ENCODE results near the gene SLC49A3. TPM values are rescaled to one million over a fixed set of nuclear protein-coding genes. Genes with fewer than 3 reads are reported as not detected.

SLC49A3 gene
- total and polyA plus RNA-seq, 2 of the 8 experiments (the other 6 are each of a cell fraction or from before 2014, with no cell fraction given), result 5.0 to 8.8 TPM

DNA sequence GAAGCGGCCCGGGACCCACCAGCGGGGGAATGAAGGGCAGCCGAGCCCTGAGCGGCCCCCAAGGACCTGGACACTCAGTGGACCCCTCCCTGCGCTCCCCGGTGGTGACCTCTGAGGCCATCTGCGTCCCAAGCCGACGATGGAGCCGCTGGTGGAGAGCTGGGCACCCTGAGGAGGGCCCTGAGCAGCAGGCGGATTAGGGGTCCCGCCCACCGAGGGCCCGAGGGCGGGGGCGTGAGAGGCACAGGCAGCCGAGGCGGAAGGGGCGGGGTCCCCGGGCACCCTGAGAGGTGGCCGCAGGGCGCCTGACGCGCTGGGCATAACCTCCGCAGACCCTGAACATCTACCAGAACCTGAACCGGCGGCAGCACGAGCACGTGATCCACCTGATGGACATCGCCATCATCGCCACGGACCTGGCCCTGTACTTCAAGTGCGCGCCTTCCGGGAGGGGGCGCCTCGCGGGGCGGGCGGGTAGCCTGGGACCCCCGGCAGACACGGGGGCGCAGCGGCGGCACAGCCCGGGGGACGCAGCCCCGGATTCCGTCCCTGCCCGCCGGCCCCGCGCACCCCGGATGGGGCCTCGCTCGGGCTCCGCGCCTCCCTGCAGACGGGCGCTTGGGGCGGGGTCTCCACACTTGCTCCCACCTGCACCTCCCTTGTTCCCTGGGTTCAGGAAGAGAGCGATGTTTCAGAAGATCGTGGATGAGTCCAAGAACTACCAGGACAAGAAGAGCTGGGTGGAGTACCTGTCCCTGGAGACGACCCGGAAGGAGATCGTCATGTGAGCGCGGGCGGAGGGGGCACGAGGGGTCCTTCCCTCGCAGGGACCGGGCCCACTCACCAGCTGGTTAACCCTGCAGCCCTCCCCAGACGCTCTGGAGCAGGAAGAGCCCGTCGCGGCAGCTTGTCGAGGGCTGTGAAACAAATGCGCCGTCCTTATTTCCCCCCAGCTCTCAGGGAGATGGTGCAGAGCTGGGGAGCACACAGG lies 25.2 kb downstream of the SLC49A3 start (continued):
- TF ChIP-seq RBBP5 (IDR thresholded peaks at IDR 0.05; ENCODE audit: borderline replicate concordance, low read depth, low read length), result 0 out of 2 replicates have a peak, but pooled peaks have one; percentile 39
- TF ChIP-seq TAF1 (IDR thresholded peaks at IDR 0.05; ENCODE audit: low read depth, low read length), result no peak
- TF ChIP-seq POLR2A (IDR thresholded peaks at IDR 0.05; ENCODE audit: control extremely low read depth in 1 of 2, low read depth in 2 of 2, low read length in 2 of 2), result peak in 1 of 2 experiments; percentile 74; a peak in 2 of 3 replicates
- TF ChIP-seq KDM4A (IDR thresholded peaks at IDR 0.05; ENCODE audit: low read depth, low read length, severe bottlenecking), result peak; percentile 84
- TF ChIP-seq E2F6 (IDR thresholded peaks at IDR 0.05), result peak; percentile 85
- no peak for TF ChIP-seq NANOG (IDR thresholded peaks at IDR 0.05; ENCODE audit: insufficient read depth, low read depth, low read length, poor library complexity, severe bottlenecking)
- peak; percentile 90; the same call in 1 of the 2 replicates for TF ChIP-seq EGR1 (IDR thresholded peaks at IDR 0.05; ENCODE audit: borderline replicate concordance, low read depth, low read length)
- TF ChIP-seq CHD2 (IDR thresholded peaks at IDR 0.05; ENCODE audit: low read length), result no peak
- peak; percentile 60 for TF ChIP-seq PHF8 (conservative IDR thresholded peaks at IDR 0.05; ENCODE audit: low read depth, low read length)
- no peak for TF ChIP-seq SP1 (IDR thresholded peaks at IDR 0.05; ENCODE audit: low read depth, low read length)
- TF ChIP-seq JUN (IDR thresholded peaks at IDR 0.05; ENCODE audit: low read depth, low read length), result no peak
- peak; percentile 24 for TF ChIP-seq ASH2L (IDR thresholded peaks at IDR 0.05; ENCODE audit: low read length)

All from H1 (cell line).